NCI-H748 (cell line): Measurements from ENCODE around the gene DNAL1.
"Not testable (repeated sequence)": the region's sequence is repeated elsewhere in the genome, so short reads cannot be mapped to it uniquely, and the experiment has no call there.

Experiments used
- DNase-seq: peaks from one replicate; lab custom pipeline; 2025; ENCODE audit not compliant: unreplicated experiment; lab: John Stamatoyannopoulos, UW

The DNAL1 gene

GRCh38 chr14:73637830-73638229 is 7.0 kb upstream of the DNAL1 start:
- no peak for DNase-seq

GRCh38 chr14:73640796-73641365 is 3.9 kb upstream of the DNAL1 start:
- no peak for DNase-seq

DNA sequence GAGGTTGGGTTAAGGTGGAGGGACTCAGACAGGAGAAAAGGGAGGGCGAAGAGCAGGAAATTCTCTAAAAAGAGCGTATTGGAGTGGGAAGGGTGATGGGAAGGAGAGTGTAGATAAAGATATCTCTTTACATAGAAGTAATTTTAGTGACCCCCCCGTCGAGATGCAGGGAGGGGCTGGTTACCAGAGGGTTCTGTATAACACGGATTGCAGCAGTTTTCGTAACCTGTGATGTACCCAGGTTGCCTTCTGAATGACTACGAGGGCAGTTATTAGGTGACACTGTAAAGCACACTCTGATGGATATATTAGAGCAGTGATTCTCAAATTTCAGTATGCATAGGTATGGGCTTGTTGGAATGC is 443 bp downstream of the DNAL1 start:
- DNase-seq: peak; percentile 31

GRCh38 chr14:73651005-73651404 is 6.2 kb downstream of the DNAL1 start:
- DNase-seq: no peak

- DNase-seq: no peak
These were observed 11.1 kb downstream of the DNAL1 start for GRCh38 chr14:73655851-73656250.

GRCh38 chr14:73659202-73659601 is 14.4 kb downstream of the DNAL1 start:
- DNase-seq: not testable (repeated sequence)

DNA sequence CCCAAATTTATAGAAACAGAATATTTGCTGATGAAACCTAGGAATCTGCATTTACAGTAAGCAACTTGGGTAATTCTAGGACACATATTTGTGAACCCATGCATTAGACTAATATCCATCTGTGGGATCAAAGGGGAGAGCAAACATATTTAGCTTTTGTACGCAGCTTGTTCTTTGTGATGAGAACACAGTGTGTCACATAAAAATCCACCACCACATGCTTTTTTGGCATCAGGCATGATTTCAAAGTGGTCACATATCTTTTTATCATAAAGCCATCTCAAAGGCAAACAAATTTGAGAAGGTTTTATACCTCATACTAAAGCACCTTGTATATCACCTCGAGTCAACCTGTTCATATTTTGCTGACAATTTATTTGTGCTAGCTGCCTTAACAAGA is 15.7 kb downstream of the DNAL1 start:
- no peak for DNase-seq

GRCh38 chr14:73661872-73662271 is 17.1 kb downstream of the DNAL1 start:
- DNase-seq: no peak

GRCh38 chr14:73662487-73662943 is 17.7 kb downstream of the DNAL1 start:
- DNase-seq: no peak

DNA sequence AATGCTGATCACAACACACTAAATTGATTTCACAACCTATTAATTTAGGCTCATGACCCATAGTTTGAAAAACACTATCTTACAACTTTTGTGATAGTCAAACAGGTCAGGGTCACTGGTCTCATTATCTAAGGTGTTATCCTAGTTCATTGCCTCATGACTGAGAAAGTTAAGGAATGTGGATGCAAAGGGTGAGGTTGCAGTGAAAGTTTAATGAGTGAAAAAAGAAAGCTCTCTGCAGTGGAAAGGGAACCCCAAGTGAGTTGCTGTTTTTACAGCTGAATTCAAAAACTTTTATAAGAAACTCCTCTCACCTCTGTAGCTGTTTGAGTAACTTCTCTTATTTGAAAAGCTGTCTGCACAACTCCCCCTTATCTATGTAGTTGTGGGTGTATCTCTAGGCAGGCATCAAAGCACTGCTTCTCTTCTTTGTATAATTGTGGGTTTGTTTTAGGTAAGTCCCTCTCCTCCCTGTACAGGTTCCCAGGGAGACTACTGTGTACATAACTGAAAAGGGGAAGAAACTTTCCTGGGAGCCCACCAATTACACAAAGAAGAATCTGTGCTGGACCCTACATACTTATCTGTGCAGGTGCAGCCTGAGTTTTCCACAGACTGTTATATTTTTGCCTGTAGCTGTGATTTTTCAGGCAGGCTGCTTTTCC is 18.9 kb downstream of the DNAL1 start:
- DNase-seq: no peak

DNA sequence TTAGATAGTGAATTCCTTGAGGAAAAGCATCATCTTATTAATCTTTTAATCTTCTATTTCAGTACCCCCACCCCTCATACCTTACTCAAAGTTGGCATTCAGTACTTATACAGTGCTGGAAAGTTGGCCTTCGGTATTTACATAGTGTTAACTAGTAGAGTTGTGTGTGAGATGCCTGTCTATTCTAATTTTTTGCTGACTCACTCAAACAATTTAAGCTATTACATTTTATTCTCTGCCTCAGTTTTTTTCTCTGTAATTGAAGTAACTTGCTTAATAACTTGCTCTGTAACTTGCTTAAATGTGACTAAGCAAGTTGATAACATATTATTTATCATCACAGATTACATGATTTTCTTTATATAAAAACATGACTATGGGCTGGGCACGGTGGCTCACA is 20.3 kb downstream of the DNAL1 start:
- no peak for DNase-seq

GRCh38 chr14:73666583-73666982 is 21.8 kb downstream of the DNAL1 start:
- no peak for DNase-seq

GRCh38 chr14:73667854-73668253 is 23.1 kb downstream of the DNAL1 start:
- no peak for DNase-seq

GRCh38 chr14:73674986-73675385 is 30.2 kb downstream of the DNAL1 start:
- DNase-seq: no peak

DNA sequence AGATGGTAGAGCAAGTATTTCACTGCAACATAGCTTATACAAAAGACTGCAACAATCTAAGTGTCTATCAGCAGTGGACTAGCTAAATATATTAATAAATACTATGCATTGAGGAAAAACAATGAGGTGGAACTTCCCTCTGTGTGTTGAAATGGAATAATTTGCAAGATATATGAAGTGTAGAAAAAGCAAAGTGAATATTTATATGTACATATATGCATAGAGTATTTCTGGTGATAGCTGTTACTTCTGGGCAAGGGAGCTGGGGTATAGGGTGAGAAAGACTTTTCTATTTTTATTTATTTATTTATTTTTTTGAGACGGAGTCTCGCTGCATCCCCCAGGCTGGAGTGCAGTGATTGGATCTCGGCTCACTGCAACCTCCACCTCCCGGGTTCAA is 33.9 kb downstream of the DNAL1 start:
- no peak for DNase-seq

DNA sequence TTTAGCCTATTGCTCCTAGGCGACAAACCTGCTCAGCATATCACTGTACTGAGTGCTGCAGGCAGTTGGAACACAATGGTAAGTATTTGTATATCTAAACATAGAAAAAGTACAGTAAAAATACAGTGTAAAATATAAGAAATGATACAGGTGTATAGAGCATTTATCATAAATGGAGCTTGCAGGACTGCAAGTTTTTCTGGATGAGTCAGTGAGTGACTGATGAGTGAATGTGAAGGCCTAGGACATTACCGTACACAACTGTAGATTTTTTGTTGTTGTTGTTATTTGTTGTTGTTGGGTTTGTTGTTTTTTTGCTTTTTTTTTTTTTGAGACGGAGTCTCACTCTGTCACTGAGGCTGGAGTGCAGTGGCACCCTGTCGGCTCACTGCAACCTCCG is 36.0 kb downstream of the DNAL1 start:
- DNase-seq: no peak

GRCh38 chr14:73684627-73685026 is 39.8 kb downstream of the DNAL1 start:
- no peak for DNase-seq

DNA sequence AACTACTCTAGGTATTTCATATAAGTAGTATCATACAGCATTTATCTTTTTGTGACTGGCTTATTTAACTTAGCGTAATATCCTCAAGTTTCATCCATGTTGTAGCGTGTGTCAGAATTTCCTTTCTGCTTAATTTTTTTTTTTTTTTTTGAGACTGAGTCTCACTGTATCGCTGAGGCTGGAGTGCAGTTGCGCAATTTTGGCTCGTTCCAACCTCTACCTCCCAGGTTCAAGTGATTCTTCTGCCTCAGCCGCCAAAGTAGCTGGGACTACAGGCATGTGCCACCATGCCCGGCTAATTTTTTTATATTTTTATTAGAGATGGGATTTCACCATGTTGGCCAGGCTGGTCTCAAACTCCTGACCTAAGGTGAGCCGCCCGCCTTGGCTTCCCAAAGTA is 40.5 kb downstream of the DNAL1 start:
- no peak for DNase-seq

DNA sequence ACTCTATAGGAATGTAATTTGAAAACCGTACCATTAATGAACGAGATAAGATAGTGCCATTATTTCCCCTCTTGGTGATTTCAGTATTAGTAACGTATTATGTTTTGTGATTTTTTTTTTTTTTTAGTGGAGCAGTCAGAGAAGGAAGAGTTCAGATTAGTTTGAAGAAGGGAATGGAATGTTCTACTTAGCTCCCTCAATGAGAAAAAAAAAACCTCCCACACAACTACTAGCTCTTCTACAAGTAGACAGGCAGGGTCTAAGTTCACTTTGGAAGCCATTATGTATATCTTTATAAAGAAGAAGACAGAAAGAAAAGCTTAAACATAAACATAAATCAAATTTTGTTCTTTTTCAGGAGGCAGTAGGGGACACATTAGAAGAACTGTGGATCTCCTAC is 42.1 kb downstream of the DNAL1 start:
- DNase-seq: no peak

GRCh38 chr14:73694083-73694482 is 49.3 kb downstream of the DNAL1 start:
- no peak for DNase-seq

- no peak for DNase-seq
These were observed 50.3 kb downstream of the DNAL1 start for GRCh38 chr14:73695082-73695481.

- no peak for DNase-seq
These were observed 51.2 kb downstream of the DNAL1 start for GRCh38 chr14:73695997-73696396.
